Heart left ventricle (tissue), 13 donors: ENCODE measurements around the gene AKNA.
"Not testable (repeated sequence)": the region's sequence is repeated elsewhere in the genome, so short reads cannot be mapped to it uniquely, and the experiment has no call there.

Experiments used
- CTCF ChIP-seq, 12 donors: fragments of 200-600 bp; sonication (generic) in 4 of 12; IDR thresholded peaks; one replicate each; pipeline versions ENCODE4 v1.5.0 to v1.8.0; 2018 to 2022; ENCODE audit warnings: antibody characterized with exemption in 12 of 12, mild to moderate bottlenecking in 5 of 12
- POLR2A ChIP-seq, 2 donors: fragments of 450-650 bp; IDR thresholded peaks; one replicate each; pipeline ENCODE4 v1.6.1; 2017; ENCODE audit warnings: antibody characterized with exemption in 2 of 2, mild to moderate bottlenecking in 2 of 2, moderate library complexity in 2 of 2
- donor health status: ischemic (EF 13 %, LVEDD 7.1; RV severe dilation, severe dysfunction).
- donor health status: DM: no; HTN: yes; CAD: no.
- donor health status: DM: no; HTN: no; CAD: no.
- donor health status: ischemic (EF 25% LVEDD 6.9; RV normal size, moderate dysfunction).
- donor health status: ischemic (EF 25% LVEDD 5.7; RV mildly dilated, moderate dysfunction).
- donor health status: ischemic (EF 35%, LVEDD 5.7; RV mildly dilated, moderate dysfunction).
- donor health status: nonischemic (EF 11% LVEDD 7.7; RV severe dilation, severe dysfunction).
- donor health status: DM: yes; HTN: yes; CAD: no.
- donor health status: PGD.
- donor health status: ischemic (EF 29% LVEDD 5.4; RV normal size, mild dysfunction).
- donor health status: nonischemic (EF 23%, LVEDD 6.1; RV moderate dilation, normal function).

GRCh38 chr9:114333718-114334117 is 54.1 kb downstream of the AKNA start:
- TF ChIP-seq CTCF, POLR2A (IDR thresholded peaks at IDR 0.05): not testable (repeated sequence)
